SK-N-MC (cell line): Measurements from ENCODE around the gene GUCY1A1.

Source experiments
- EZH2 ChIP-seq: fragments of 200-600 bp; sonication (generic); IDR thresholded peaks from one replicate; pipeline ENCODE4 v1.6.1; 2017; ENCODE audit warnings: antibody characterized with exemption
- POLR2AphosphoS5 ChIP-seq: IDR thresholded peaks from 2 replicates; pipeline ENCODE4 v1.6.1; 2012; ENCODE audit warnings: mild to moderate bottlenecking, low read depth, low read length, borderline replicate concordance

GRCh38 chr4:155734951-155735350 is 68.3 kb downstream of the GUCY1A1 start:
- no peak for TF ChIP-seq EZH2
- no peak for TF ChIP-seq POLR2AphosphoS5
